Right lung (tissue), 10 donors: Measurements from ENCODE around the gene CEP70. TPM values are rescaled to one million over a fixed set of nuclear protein-coding genes. Genes with fewer than 3 reads are reported as not detected.
A peak's percentile ranks its signal among the peaks of the same experiment; 100 is the strongest.
"Not testable (repeated sequence)": the region's sequence is repeated elsewhere in the genome, so short reads cannot be mapped to it uniquely, and the experiment has no call there.

ENCODE experiments used
- DNase-seq, 2 donors: peaks; one replicate each; pipeline ENCODE4 v3.0.0-alpha.2; 2013
- long read RNA-seq, 8 donors: transcript quantifications; one replicate each; lab custom pipeline, GENCODE V29; 2026
- polyA plus RNA-seq, 5 donors: library from polyadenylated mRNA; unstranded; fragments of 120-200 nt; gene quantifications; one replicate each; pipeline versions ENCODE4 v1.2.1 to v1.2.3, GENCODE V29; 2013; ENCODE audit warnings: inconsistent platforms in 1 of 5, low replicate concordance in 1 of 5; ENCODE audit not compliant: insufficient read length in 5 of 5, insufficient read depth in 1 of 5

The CEP70 gene, protein sequence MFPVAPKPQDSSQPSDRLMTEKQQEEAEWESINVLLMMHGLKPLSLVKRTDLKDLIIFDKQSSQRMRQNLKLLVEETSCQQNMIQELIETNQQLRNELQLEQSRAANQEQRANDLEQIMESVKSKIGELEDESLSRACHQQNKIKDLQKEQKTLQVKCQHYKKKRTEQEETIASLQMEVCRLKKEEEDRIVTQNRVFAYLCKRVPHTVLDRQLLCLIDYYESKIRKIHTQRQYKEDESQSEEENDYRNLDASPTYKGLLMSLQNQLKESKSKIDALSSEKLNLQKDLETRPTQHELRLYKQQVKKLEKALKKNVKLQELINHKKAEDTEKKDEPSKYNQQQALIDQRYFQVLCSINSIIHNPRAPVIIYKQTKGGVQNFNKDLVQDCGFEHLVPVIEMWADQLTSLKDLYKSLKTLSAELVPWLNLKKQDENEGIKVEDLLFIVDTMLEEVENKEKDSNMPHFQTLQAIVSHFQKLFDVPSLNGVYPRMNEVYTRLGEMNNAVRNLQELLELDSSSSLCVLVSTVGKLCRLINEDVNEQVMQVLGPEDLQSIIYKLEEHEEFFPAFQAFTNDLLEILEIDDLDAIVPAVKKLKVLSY
- 10 to 100 TPM; 35.5 to 67.5 (median 61.2) TPM for polyA plus RNA-seq
- long read RNA-seq, donor 1, partial matches to known transcripts = 20 of 22 reads
- long read RNA-seq, donor 1, other reads (novel, unspliced or antisense) = 0 of 22 reads
- long read RNA-seq, donor 2, partial matches to known transcripts = 0 of 2 reads
- long read RNA-seq, donor 2, other reads (novel, unspliced or antisense) = 0 of 2 reads
- long read RNA-seq, donor 3, partial matches to known transcripts = 0 of 2 reads
- long read RNA-seq, donor 3, other reads (novel, unspliced or antisense) = 0 of 2 reads
- long read RNA-seq, donor 4, partial matches to known transcripts = 0 of 4 reads
- long read RNA-seq, donor 4, other reads (novel, unspliced or antisense) = 0 of 4 reads
- long read RNA-seq, donor 5, partial matches to known transcripts = 8 of 10 reads
- long read RNA-seq, donor 5, other reads (novel, unspliced or antisense) = 0 of 10 reads
- long read RNA-seq, donor 6, partial matches to known transcripts = 10 of 13 reads
- long read RNA-seq, donor 6, other reads (novel, unspliced or antisense) = 0 of 13 reads
- long read RNA-seq, donor 7, partial matches to known transcripts = 0 of 3 reads
- long read RNA-seq, donor 7, other reads (novel, unspliced or antisense) = 0 of 3 reads
- long read RNA-seq, donor 8, partial matches to known transcripts = 6 of 7 reads
- long read RNA-seq, donor 8, other reads (novel, unspliced or antisense) = 0 of 7 reads

DNA sequence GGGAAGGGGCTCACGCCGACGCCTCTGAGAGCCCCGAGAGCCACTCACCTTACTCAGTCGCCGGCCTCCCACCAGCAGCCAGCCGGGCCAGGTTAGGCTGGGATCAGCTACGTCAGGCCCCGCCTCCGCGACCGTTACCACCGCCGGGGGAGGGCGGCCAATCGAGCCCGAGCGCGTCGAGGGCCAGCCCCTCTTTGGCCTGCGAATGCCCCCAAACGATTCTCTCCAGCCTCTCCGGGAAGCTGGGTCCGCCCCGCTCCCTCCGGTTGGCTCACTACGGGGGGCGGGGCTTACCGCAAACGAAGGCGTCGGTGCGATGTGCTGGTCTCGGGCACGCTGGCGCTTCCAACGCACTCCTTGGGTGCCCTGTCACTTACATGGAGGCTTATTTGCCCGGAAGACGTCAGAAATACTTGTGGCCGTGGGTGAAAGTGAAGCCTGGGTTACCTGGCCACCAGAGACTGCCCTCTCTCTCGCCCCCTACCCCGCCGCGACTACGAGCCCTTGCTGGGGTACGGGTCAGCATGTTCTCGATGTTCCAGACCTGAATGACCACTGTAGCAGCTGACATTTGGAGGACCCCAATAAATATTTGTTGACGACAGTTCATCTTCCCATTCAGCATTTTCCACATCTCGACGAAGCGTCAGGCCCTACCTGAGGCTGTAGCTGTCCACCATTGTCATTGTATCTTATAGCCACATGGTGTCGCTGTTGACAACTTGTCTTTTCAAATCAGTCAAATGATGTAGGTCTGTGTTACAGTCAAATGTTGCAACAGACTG lies at the start of gene CEP70:
TSS of gene CEP70 (minus strand) at position 111 of the 785 bp plus-strand sequence. CDS start 21,333 bp downstream, outside the sequence.
- DNase-seq = peak; percentile 95

- no peak for DNase-seq
These were observed 48.8 kb upstream of the CEP70 start for GRCh38 chr3:138642927-138643253.

- no peak for DNase-seq
These were observed 48.3 kb upstream of the CEP70 start for GRCh38 chr3:138642226-138642926.

GRCh38 chr3:138640537-138640936 lies 46.5 kb upstream of the CEP70 start:
- DNase-seq = no peak

DNA sequence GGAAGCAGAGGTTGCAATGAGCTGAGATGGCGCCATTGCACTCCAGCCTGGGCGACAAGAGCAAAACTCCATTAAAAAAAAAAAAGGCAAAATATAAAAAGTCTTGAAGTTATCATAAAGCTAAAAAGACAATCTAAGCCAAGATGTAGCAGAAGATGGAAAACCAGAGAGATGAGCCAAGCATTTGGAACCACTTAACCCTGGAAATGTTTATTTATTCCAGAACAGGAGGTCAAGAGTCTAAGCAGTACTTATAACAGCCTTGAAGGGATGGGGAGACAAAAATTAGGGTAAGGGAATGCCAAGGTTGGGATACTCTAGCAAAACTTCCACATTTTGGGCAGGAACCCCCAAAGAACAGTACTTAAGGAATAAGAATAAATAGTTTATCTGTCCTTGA lies 44.6 kb upstream of the CEP70 start:
- no peak for DNase-seq

- no peak for DNase-seq
These were observed 35.5 kb upstream of the CEP70 start for GRCh38 chr3:138629526-138629925.

DNA sequence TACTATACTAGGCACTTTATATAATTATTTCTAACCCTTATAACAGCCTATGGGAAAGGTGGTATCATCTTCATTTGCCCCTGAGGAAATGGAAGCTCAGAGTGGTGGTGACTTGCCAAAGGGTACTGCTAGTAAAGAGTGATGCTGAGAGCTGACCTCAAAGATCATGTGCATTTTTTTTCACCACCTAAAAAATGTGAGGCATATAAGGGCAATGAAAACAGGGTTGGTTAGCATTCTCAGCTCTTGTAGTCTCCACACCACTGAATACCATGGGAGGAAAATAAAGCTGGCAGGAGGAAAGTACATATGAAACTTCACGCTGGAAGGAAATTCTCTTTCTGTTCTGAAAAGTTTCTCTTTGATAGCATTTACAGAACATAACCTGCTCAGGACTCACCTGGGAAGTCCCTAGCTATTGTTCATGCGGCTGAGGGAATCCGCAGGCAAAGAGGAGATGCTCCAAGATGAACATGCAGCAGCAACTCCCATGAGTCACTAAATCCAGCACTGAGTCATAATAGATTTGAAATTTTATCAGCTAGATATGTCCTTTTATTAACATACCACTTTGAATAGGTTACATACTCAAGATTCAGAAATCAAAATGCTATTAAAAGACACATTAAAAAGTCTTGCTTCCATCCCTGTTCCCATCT lies 31.8 kb upstream of the CEP70 start:
- DNase-seq = no peak

GRCh38 chr3:138624518-138624917 lies 30.5 kb upstream of the CEP70 start:
- DNase-seq = no peak

DNA sequence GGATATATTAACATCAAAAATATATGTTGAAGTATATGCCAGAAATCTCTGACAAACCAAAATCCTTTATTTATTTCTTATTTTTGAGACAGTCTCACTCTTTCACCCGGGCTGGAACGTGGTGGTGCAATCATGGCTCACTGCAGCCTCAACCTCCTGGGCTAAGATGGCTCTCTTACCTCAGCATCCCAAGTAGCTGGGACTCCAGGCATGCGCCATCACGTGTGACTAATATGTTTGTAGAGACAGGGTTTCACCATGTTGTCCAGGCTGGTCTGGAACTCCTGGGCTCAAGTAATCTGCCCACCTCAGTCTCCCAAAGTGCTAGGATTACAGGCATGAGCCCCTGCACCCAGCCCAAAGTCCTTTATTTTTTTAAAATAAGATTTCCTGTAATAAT lies 26.4 kb upstream of the CEP70 start:
- no peak for DNase-seq

DNA sequence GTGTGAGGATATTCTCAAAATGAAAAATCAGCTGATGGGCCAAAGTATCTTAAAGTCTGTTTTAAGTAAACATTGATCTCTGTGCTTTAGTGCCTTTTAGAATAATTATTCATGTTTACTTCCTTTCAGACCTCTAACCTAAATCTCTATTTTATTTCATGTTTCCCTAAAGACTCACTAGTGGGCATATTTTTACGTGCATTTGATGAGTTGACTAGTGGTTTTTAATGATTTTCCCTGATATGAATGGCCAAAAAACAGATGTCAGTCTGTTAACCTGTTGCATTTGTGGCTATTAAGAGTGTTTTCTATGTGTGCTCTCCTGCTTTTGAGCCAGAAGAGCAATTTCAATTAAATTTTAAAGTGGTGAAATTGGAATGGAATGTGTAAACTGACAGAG lies 21.4 kb upstream of the CEP70 start:
- DNase-seq = no peak

DNA sequence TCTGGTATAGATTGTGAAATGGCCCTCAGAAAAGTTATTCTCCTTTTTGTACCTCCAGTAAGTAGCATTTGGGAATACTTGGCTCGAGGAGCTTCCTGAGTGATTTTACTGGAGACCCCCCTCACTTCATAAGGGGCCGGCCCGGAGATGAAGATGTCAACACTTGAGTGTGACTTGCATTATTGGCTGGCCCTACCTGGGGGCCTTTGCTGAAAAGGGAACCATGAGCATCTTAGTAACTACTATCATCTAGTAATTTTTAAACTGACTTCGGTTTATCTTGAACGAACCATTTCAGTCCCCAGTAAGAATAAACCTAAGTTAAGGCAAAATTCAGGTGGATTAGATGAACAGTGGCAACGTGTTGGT lies 15.8 kb upstream of the CEP70 start:
- no peak for DNase-seq

- peak; percentile 78 to 85 for DNase-seq
These were observed 14.5 kb upstream of the CEP70 start, which contains the start of gene FAIM for GRCh38 chr3:138608322-138609135. TSS of gene FAIM (plus strand) at chr3:138608771. CDS start at chr3:138619727, 10,956 bp downstream.

DNA sequence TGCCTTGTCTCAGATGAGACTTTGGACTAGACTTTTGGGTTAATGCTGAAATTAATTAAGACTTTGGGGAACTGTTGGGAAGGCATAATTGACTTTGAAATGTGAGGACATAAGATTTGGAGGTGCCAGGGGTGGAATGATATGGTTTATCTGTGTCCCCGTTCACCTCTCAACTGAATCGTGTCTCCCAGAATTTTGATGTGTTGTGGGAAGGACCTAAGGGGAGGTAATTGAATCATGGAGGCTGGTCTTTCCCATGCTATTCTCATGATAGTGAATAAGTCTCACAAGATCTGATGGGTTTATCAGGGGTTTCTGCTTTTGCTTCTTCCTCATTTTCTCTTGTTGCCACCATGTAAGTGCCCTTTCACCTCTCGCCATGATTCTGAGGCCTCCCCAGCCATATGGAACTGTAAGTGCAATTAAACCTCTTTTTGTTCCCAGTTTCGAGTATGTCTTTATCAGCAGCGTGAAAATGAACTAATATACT lies 10.1 kb upstream of the CEP70 start:
- not testable (repeated sequence) for DNase-seq

DNA sequence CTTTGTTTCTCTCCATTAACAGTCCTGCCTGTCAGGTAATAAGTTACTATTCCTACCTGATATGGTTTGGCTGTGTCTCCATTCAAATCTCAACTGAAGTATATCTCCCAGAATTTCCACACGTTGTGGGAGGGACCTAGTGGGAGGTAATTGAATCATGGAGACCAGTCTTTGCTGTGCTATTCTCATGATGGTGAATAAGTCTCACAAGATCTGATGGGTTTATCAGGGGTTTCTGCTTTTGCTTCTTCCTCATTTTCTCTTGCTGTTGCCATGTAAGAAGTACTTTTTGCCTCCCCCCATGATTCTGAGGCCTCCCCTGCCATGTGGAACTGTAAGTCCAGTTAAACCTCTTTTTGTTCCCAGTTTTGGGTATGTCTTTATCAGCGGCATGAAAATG lies 7.6 kb upstream of the CEP70 start:
- not testable (repeated sequence) for DNase-seq

DNA sequence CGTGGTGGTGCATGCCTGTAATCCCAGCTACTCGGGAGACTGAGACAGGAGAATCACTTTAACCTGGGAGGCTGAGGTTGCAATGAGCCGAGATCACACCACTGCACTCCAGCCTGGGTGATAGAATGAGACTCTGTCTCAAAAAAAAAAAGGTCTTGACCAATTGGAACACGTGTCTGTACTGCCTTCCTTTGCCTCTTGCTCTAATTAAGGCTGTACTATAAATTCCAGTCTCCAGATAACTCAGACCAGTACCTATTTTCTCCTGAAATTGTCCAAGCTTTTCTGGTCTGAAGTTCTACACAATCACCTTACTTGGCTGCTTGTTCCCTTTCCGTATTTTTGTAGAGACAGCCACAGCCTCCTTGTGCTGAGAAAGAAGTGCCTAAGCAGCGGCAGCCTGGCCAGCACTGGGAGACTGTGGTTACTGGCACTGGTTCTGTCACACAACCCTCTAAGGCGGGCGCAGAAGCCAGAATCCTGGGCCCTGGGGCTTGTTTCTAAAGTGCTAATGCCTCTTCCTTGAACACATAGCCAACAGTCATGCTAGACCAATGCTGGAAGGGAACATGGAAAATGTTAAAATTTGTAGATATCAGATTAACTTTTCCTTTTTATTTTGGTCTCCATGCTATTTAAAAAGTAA lies 6.2 kb upstream of the CEP70 start:
- DNase-seq = no peak

- no peak for DNase-seq
These were observed 4.5 kb upstream of the CEP70 start for GRCh38 chr3:138598534-138598933.

DNA sequence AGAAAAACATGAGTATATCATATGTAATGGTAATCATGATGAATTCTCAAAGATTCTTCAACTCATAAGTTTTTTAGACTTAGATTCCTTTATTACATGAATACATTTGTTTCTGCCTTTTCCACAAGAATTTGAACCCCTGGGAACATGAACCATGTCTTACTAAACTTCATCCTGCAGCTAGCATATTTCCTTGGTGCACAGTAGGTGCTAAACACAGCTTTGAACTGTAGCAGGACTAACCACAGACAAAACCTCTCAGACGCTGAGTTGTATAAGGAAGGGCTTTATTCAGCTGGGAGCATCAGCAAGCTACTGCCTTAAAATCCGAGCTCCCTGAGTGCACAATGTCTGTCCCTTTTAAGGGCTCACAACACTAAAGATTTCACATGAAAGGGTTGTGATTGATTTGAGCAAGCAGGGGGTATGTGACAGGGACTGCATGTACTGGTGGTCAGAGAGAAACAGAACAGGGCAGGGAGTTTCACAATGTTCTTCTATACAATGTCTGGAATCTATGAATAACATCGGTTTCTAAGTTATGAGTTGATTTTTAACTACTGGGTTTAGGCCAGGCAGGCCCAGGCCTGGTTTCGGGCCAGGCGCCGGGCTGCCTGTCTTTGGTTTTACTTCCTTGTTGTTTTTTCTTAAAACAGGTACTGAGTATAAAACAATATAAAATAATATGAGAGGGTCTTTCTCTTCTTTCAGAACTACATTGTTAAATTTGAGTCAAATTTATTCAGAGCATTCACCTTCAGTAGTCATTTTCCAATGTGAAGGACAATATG lies 3.3 kb upstream of the CEP70 start:
- not testable (repeated sequence) for DNase-seq
